IMR-90 (cell line): ENCODE measurements around the gene PCDHB11. TPM values are rescaled to one million over a fixed set of nuclear protein-coding genes. Genes with fewer than 3 reads are reported as not detected.
"Not testable (repeated sequence)": the region's sequence is repeated elsewhere in the genome, so short reads cannot be mapped to it uniquely, and the experiment has no call there.

ENCODE experiments used
- ATAC-seq: fragments of 200-7000 bp; cut with Tn5 transposase; 2 replicates; pipeline ENCODE4 v1.9.1; 2020; ENCODE audit warnings: low read depth, mild to moderate bottlenecking, moderate library complexity
- BruUV-seq: library from RNA; stranded (reverse); fragments of 400-500 nt; replicated peaks from 2 replicates; lab custom pipeline; 2021; lab: Mats Ljungman, UMichigan
- CTCF ChIA-PET: fragments of 300-600 bp; formaldehyde crosslinking; extraction: SDS; loops from one replicate; lab custom pipeline; 2021; ENCODE audit warnings: antibody characterized with exemption; lab: Yijun Ruan, JAX
- POLR2A ChIA-PET: fragments of 300-600 bp; sonication (Branson Sonifier 250); formaldehyde crosslinking; loops from one replicate; lab custom pipeline; 2022; ENCODE audit warnings: antibody characterized with exemption; ENCODE audit not compliant: unreplicated experiment; lab: Charles Lee
- DNase-seq: peaks from one replicate; pipeline ENCODE4 v3.0.0; 2013
- H2AFZ ChIP-seq: replicated peaks from 2 replicates; pipeline ENCODE3; 2013; ENCODE audit warnings: low read length, mild to moderate bottlenecking; ENCODE audit not compliant: poor library complexity
- H2AK5ac ChIP-seq: 2 replicates; pipeline ENCODE4 v1.6.1; 2013; ENCODE audit warnings: low read depth, low read length, inconsistent platforms
- H2AK9ac ChIP-seq: replicated peaks from 2 replicates; pipeline ENCODE3; 2013; ENCODE audit warnings: mild to moderate bottlenecking, low read depth, low read length, moderate library complexity; ENCODE audit not compliant: poor library complexity
- H2BK120ac ChIP-seq: 2 replicates; pipeline ENCODE4 v1.6.1; 2013; ENCODE audit warnings: low read depth, low read length, inconsistent platforms
- H2BK15ac ChIP-seq: 3 replicates; pipeline ENCODE4 v1.6.1; 2013; ENCODE audit warnings: low read depth, low read length, inconsistent platforms
- H2BK20ac ChIP-seq: 2 replicates; pipeline ENCODE4 v1.6.1; 2013; ENCODE audit warnings: low read depth, mild to moderate bottlenecking, inconsistent platforms, low read length, moderate library complexity
- H2BK5ac ChIP-seq: 2 replicates; pipeline ENCODE4 v1.6.1; 2013; ENCODE audit warnings: mild to moderate bottlenecking, low read depth, low read length, inconsistent platforms; ENCODE audit not compliant: poor library complexity, severe bottlenecking
- H3K14ac ChIP-seq: replicated peaks from 2 replicates; pipeline ENCODE4 v1.6.1; 2013; ENCODE audit warnings: low read depth, low read length, inconsistent platforms
- H3K18ac ChIP-seq: 2 replicates; pipeline ENCODE4 v1.6.1; 2013; ENCODE audit warnings: low read depth, low read length, control low read depth
- H3K23ac ChIP-seq: 2 replicates; pipeline ENCODE4 v1.6.1; 2013; ENCODE audit warnings: low read depth, low read length, inconsistent platforms
- H3K27ac ChIP-seq: 2 replicates; pipeline ENCODE4 v1.5.1; 2013; ENCODE audit warnings: mild to moderate bottlenecking, control low read depth, low read length; ENCODE audit not compliant: insufficient read depth
- H3K27me3 ChIP-seq: 2 replicates; pipeline ENCODE4 v1.6.1; 2013; ENCODE audit warnings: low read length; ENCODE audit not compliant: control insufficient read depth, insufficient read depth
- H3K36me3 ChIP-seq: 2 replicates; pipeline ENCODE4 v1.6.1; 2013; ENCODE audit warnings: low read length, mixed read lengths; ENCODE audit not compliant: control insufficient read depth, insufficient read depth
- H3K4ac ChIP-seq: 2 replicates; pipeline ENCODE4 v1.6.1; 2013; ENCODE audit warnings: low read depth, low read length, inconsistent platforms
- H3K4me1 ChIP-seq: 2 replicates; pipeline ENCODE4 v1.6.1; 2013; ENCODE audit warnings: low read length, mixed read lengths; ENCODE audit not compliant: control insufficient read depth, insufficient read depth
- H3K4me2 ChIP-seq: 2 replicates; pipeline ENCODE4 v1.6.1; 2013; ENCODE audit warnings: low read depth, mild to moderate bottlenecking, control low read depth, low read length, moderate library complexity
- H3K4me3 ChIP-seq: 2 replicates; pipeline ENCODE4 v1.5.1; 2013; ENCODE audit warnings: low read depth, mild to moderate bottlenecking, control low read depth, low read length, moderate library complexity; ENCODE audit not compliant: insufficient read depth
- H3K56ac ChIP-seq: 2 replicates; pipeline ENCODE4 v1.6.1; 2013; ENCODE audit warnings: low read length, inconsistent platforms; ENCODE audit not compliant: insufficient read depth; ENCODE audit errors: extremely low read depth
- H3K79me1 ChIP-seq, 2 experiments: 2 replicates each; pipeline ENCODE4 v1.6.1; 2013; ENCODE audit warnings: low read length in 2 of 2, inconsistent platforms in 1 of 2, low read depth in 1 of 2
- H3K9ac ChIP-seq: 2 replicates; pipeline ENCODE4 v1.6.1; 2013; ENCODE audit warnings: low read depth, low read length, control low read depth
- H3K9me1 ChIP-seq: 2 replicates; pipeline ENCODE4 v1.6.1; 2013; ENCODE audit warnings: low read length, inconsistent platforms; ENCODE audit not compliant: insufficient read depth
- H3K9me3 ChIP-seq: 2 replicates; pipeline ENCODE4 v1.6.1; 2013; ENCODE audit warnings: low read length; ENCODE audit not compliant: control insufficient read depth, insufficient read depth
- H4K20me1 ChIP-seq: 2 replicates; pipeline ENCODE4 v1.6.1; 2013; ENCODE audit warnings: low read length, inconsistent platforms; ENCODE audit not compliant: insufficient read depth
- H4K5ac ChIP-seq: 2 replicates; pipeline ENCODE4 v1.6.1; 2013; ENCODE audit warnings: mild to moderate bottlenecking, low read depth, low read length, control low read depth
- H4K8ac ChIP-seq, 2 experiments: 2 replicates each; pipeline ENCODE4 v1.6.1; 2013; ENCODE audit warnings: low read depth in 2 of 2, low read length in 2 of 2, control low read depth in 1 of 2, inconsistent platforms in 1 of 2
- H4K91ac ChIP-seq: 2 replicates; pipeline ENCODE4 v1.6.1; 2013; ENCODE audit warnings: low read depth, low read length, inconsistent platforms; ENCODE audit not compliant: insufficient read depth
- NFE2L2 ChIP-seq: fragments of 150-350 bp; IDR thresholded peaks from 2 replicates; pipeline ENCODE4 v1.6.1; 2016; ENCODE audit warnings: low read depth, mild to moderate bottlenecking, low read length
- WGBS, 2 experiments: methylation state at CpG; one replicate each; pipeline versions ENCODE4 v1.1.5 to v1.1.7; 2013; ENCODE audit warnings: missing lambda C conversion rate in 2 of 2; ENCODE audit not compliant: insufficient read length in 1 of 2; ENCODE audit errors: extremely low coverage in 2 of 2; 5-methylcytosine and 5-hydroxymethylcytosine counted together
- dilution Hi-C: fragments of 300-500 bp; cut with HindIII; formaldehyde crosslinking; loops from one replicate; pipeline ENCODE4 v1.14.3; 2018; ENCODE audit warnings: low sequenced_read_pairs; ENCODE audit not compliant: unreplicated experiment
- in situ Hi-C: fragments of 300-500 bp; cut with MboI; formaldehyde crosslinking; loops from 3 replicates; pipeline ENCODE4 v1.14.3; 2019; ENCODE audit warnings: low sequenced_read_pairs, inconsistent platforms, mixed read lengths
- intact Hi-C: fragments of 100-400 bp; cut with micrococcal nuclease; formaldehyde crosslinking; loops from 2 replicates; pipeline ENCODE4 v1.10.0; 2022
- polyA plus RNA-seq, 3 experiments: library from polyadenylated mRNA; depleted of rRNA; stranded (reverse); fragments of >200 nt; gene quantifications; 2 replicates each; pipeline ENCODE4 v1.2.3, GENCODE V29; 2012; ENCODE audit warnings: low replicate concordance in 1 of 3
- total RNA-seq: library from RNA; depleted of rRNA; stranded (reverse); fragments of >200 nt; gene quantifications from 2 replicates; pipeline ENCODE4 v1.2.3, GENCODE V29; 2012

The PCDHB11 gene
- total and polyA plus RNA-seq, 2 of the 4 experiments (the other 2 are of a cell fraction), result under 0.01 to 0.05 TPM

GRCh38 chr5:141155540-141156374, 43.7 kb upstream of the PCDHB11 start:
- Histone ChIP-seq H3K4me2 (no peak overlapping the region), H3K18ac (no peak overlapping the region), H3K9me1 (no peaks in the 10 kb centered on the region), H3K36me3 (no peaks in the 10 kb centered on the region), H4K5ac (no peak overlapping the region), H3K14ac (no peak overlapping the region), H2BK15ac (no peak overlapping the region), H4K8ac (no peak overlapping the region), H3K9ac (no peak overlapping the region), H4K91ac (no peak overlapping the region), H3K27me3 (no peaks in the 10 kb centered on the region), H3K4me1 (no peaks in the 10 kb centered on the region), H2AFZ (no peak overlapping the region), H2AK9ac (no peak overlapping the region), H2BK20ac (no peak overlapping the region), H4K20me1 (no peaks in the 10 kb centered on the region), H3K79me1 (no peaks in the 10 kb centered on the region), H3K56ac (no peak overlapping the region), H3K4me3 (no peak overlapping the region), H3K4ac (no peak overlapping the region), H2AK5ac (no peak overlapping the region), H3K23ac (no peak overlapping the region), H2BK120ac (no peak overlapping the region), H3K9me3 (peaks cover 15% of the 10 kb centered on the region; the same call in 1 of the 2 replicates), H2BK5ac (no peak overlapping the region), H3K27ac (no peak overlapping the region)
- no peak for TF ChIP-seq NFE2L2
- ChIA-PET POLR2A (no interaction called here), CTCF (no interaction called here)
- DNase-seq (no peak), ATAC-seq (no peak)
- intact Hi-C loops, result no loop called here
- BruUV-seq, result no TSS peak
- in situ Hi-C loops, result no loop called here
- dilution Hi-C loops, result no loop called here
- WGBS, 2 experiments, result 10% methylated on average over 4 of the region's 21 CpGs; no CpG with 5 or more reads in 1 of the 2 experiments

- BruUV-seq, H3K56ac ChIP-seq, H4K5ac ChIP-seq, H2BK5ac ChIP-seq, H3K9me1 ChIP-seq, H3K4me3 ChIP-seq, dilution Hi-C loops, in situ Hi-C loops, H3K4ac ChIP-seq, H3K18ac ChIP-seq, H3K79me1 ChIP-seq, ATAC-seq, H3K4me2 ChIP-seq, H4K91ac ChIP-seq, H2BK15ac ChIP-seq, H3K9ac ChIP-seq, H2AFZ ChIP-seq, H3K4me1 ChIP-seq, DNase-seq, H2BK20ac ChIP-seq, H3K9me3 ChIP-seq, H2BK120ac ChIP-seq, H3K14ac ChIP-seq, H3K27me3 ChIP-seq, H2AK9ac ChIP-seq, H2AK5ac ChIP-seq, POLR2A ChIA-PET, H3K23ac ChIP-seq, H4K8ac ChIP-seq, H3K36me3 ChIP-seq, H4K20me1 ChIP-seq, intact Hi-C loops, H3K27ac ChIP-seq, CTCF ChIA-PET: not testable (repeated sequence)
- 27% methylated on average over 3 of the region's 38 CpGs; no CpG with 5 or more reads in 1 of the 2 experiments for WGBS, 2 experiments
These were observed 42.1 kb upstream of the PCDHB11 start for GRCh38 chr5:141157356-141157755.
